Measurements from ENCODE around the gene B3GLCT.
"Not testable (repeated sequence)": the region's sequence is repeated elsewhere in the genome, so short reads cannot be mapped to it uniquely, and the experiment has no call there.

The B3GLCT gene

DNA sequence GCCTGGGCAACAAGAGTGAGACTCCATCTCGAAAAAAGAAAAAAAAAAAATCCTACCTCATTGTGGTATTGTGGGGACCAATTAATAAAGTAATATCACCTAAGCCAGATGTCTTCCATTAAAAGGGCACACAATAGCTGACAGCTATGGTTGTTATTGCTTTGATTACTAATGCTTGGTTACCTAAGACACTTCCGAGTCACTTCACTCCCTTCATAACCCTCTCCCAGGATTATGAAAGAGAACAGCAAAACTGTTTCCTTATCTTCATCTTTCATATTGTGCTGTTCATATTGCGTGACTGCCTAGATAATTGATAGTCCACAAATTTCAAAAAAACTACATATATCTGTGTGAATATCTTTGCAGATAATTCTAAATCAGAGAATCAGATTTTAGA lies 27.8 kb upstream of the B3GLCT start:
- DNase-seq (ENCODE audit: low read depth), result peak; percentile 55
- TF ChIP-seq, protein P1, sequence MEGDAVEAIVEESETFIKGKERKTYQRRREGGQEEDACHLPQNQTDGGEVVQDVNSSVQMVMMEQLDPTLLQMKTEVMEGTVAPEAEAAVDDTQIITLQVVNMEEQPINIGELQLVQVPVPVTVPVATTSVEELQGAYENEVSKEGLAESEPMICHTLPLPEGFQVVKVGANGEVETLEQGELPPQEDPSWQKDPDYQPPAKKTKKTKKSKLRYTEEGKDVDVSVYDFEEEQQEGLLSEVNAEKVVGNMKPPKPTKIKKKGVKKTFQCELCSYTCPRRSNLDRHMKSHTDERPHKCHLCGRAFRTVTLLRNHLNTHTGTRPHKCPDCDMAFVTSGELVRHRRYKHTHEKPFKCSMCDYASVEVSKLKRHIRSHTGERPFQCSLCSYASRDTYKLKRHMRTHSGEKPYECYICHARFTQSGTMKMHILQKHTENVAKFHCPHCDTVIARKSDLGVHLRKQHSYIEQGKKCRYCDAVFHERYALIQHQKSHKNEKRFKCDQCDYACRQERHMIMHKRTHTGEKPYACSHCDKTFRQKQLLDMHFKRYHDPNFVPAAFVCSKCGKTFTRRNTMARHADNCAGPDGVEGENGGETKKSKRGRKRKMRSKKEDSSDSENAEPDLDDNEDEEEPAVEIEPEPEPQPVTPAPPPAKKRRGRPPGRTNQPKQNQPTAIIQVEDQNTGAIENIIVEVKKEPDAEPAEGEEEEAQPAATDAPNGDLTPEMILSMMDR (conservative IDR thresholded peaks at IDR 0.05; ENCODE audit: low read length), result no peak
- no peak overlapping the region for H3K4me3 ChIP-seq (ENCODE audit: low read length)

DNA sequence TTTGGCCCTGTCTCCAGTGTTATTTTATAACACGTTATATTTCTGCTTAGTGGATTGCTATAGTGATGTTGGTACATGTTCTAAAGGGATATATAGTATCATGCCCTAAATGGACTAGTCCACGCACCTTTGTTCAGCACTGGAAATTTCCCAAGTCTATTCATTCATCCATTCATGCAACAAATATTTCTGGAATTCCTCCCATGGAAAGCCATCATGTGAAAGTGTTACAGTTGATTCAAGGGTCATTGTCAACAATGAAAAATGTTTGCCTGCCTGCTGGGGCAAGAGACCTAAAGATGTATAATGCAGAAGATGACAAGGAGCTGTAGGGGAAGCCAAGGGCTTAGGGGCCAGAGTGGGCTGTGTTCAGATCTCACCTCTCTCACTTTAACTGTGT lies 27.2 kb upstream of the B3GLCT start:
- peak; percentile 88 for DNase-seq (ENCODE audit: low read depth)
- TF ChIP-seq, protein P1 (conservative IDR thresholded peaks at IDR 0.05; ENCODE audit: low read length), result no peak

GRCh38 chr13:31174018-31174417 lies 25.8 kb upstream of the B3GLCT start:
- TF ChIP-seq, protein P1 (conservative IDR thresholded peaks at IDR 0.05; ENCODE audit: low read length), result peak; percentile 35
- peak; percentile 20 for DNase-seq (ENCODE audit: low read depth)
- no peak overlapping the region for H3K4me3 ChIP-seq (ENCODE audit: low read length)

More for the DNA sequence above, 27.2 kb upstream of the B3GLCT start:
- no peak overlapping the region for H3K4me3 ChIP-seq (ENCODE audit: low read length)

DNA sequence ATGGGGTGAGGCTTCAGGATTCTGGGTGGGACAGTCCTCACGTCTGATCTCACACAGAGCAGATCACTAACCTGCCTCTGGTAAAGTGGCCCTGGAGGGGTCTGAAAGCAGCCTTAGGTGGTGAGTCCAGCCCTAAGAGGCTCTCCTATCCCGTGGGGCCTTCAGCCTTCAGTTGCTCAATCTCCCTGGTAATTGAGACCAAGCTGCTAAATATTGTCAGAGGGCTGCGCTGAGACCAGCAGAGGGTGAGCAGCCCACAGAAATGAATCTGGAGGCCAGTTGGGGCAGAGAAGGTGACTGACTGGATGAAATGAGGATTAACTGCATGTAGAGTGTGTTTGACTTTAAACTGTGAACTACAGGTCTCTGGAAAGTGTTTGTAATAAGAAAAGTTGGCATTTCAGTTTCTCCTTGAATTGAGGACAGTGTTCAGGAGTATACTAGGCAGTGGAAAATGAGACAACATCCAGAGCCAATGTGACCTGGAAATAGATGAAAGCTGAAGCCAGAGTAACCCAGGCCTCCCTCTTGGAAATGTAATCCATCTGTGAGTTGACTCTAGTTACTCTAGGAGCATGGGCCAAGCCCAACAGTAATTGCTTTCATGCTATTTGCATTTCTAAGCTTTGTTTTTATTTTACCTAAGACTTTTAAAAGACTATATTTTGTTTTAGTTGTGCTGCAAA lies 23.8 kb upstream of the B3GLCT start:
- peak; percentile 18 for DNase-seq (ENCODE audit: low read depth)
- no peak overlapping the region for H3K4me3 ChIP-seq (ENCODE audit: low read length)
- TF ChIP-seq, protein P1 (conservative IDR thresholded peaks at IDR 0.05; ENCODE audit: low read length), result no peak; the same call in 1 of the 2 replicates

DNA sequence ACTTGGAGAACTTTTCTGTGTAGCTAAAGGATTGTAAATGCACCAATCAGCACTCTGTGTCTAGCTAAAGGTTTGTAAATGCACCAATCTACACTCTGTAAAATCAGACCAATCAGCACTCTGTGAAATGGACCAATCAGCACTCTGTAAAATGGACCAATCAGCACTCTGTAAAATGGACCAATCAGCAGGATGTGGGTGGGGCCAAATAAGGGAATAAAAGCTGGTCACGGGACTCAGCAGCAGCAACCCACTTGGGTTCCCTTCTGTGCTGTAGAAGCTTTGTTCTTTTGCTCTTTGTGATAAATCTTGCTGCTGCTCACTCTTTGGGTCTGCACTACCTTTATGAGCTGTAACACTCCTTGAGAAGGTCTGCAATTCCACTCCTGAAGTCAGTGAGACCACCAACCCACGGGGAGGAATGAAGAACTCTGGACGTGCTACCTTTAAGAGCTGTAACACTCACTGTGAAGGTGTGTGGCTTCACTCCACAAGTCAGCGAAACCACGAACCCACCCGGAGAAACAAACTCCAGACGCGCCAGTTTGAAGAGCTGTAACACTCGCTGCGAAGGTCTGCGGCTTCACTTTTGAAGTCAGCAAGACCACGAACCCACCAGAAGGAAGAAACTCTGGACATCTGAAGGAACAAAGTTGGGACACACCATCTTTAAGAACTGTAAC lies 21.8 kb upstream of the B3GLCT start:
- not testable (repeated sequence) for H3K4me3 ChIP-seq (ENCODE audit: low read length); DNase-seq (ENCODE audit: low read depth)

DNA sequence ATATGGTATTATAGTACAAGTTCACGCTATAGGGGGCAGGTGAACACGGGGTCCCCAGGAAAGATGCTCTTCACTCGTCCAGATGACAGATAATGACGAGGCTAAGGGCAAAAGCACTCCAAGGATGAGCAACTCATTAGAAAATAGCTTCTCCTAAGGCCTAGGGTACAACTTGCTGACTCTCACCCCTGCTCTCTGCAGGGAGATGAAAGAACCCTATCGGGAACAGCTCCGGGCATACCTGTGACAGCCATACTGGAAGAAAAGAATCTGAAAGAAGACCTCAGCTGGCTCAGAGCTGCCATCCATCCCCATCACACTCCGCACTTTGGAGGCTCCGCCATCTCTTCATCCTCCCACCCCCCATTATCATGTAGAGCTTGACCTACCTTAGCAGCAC lies 20.5 kb upstream of the B3GLCT start:
- TF ChIP-seq, protein P1 (conservative IDR thresholded peaks at IDR 0.05; ENCODE audit: low read length), result no peak
- DNase-seq (ENCODE audit: low read depth), result no peak
- no peak overlapping the region for H3K4me3 ChIP-seq (ENCODE audit: low read length)

GRCh38 chr13:31179754-31180153 lies 20.0 kb upstream of the B3GLCT start:
- no peak overlapping the region for H3K4me3 ChIP-seq (ENCODE audit: low read length)
- DNase-seq (ENCODE audit: low read depth), result no peak
- TF ChIP-seq, protein P1 (conservative IDR thresholded peaks at IDR 0.05; ENCODE audit: low read length), result no peak
